ENCODE data around the gene BEND2.
A peak's percentile ranks its signal among the peaks of the same experiment; 100 is the strongest.
"Not testable (repeated sequence)": the region's sequence is repeated elsewhere in the genome, so short reads cannot be mapped to it uniquely, and the experiment has no call there.

Gene BEND2
- total RNA-seq, result 0 reads per million in 4 donors

- no peak for DNase-seq
Observed at GRCh38 chrX:18220786-18221185, at the start of gene BEND2. Gene BEND2, minus strand, starts transcription at chrX:18220886. Its CDS starts 136 bp downstream, at chrX:18220750.

- no peak for DNase-seq
Observed at GRCh38 chrX:18255059-18255458, 34.4 kb upstream of the BEND2 start.

- no peak for DNase-seq
Observed at GRCh38 chrX:18252644-18253359, 32.1 kb upstream of the BEND2 start.

DNA sequence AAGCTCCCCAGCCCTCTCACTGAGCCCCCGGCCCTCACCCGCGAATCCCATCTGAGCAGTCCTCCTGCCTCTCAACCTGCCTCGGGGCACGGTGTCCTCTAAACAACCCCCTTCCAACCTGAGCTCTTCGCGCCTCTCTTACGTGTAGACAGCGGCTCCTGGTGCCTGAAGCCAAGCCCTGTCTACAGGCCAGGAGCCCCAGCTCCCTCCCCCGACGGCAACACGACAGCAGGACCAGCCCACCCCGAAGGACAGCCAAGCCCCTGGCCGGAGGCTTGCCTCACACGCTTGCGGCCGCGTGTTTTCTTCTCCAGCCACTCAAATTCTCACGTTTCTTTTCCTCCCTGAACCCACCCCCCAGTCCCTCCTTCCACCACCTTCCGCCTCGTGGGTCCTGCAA is 9.0 kb upstream of the BEND2 start:
- DNase-seq, result not testable (repeated sequence)

DNA sequence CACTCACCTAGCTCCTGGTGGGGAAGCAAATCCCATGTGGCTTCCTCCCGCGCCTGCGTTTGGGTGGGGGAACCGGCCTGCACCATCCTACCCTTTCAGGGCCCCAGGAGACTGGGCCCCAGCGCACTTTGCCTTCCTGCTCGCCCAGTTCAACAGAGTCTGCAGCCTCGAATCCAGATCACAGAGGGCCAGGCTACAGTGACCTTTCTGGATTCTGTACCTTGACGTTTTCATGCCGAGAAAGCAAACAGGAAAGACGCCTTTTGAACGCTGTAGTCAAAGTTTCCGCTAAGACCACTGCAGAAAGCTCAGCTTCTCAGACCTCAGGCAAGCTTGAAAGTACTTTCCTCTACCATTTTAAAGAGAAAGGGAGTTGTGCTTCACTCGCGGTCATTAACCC is 7.4 kb upstream of the BEND2 start:
- DNase-seq, result no peak

- DNase-seq, result no peak
Observed at GRCh38 chrX:18227458-18227857, 6.8 kb upstream of the BEND2 start.

DNA sequence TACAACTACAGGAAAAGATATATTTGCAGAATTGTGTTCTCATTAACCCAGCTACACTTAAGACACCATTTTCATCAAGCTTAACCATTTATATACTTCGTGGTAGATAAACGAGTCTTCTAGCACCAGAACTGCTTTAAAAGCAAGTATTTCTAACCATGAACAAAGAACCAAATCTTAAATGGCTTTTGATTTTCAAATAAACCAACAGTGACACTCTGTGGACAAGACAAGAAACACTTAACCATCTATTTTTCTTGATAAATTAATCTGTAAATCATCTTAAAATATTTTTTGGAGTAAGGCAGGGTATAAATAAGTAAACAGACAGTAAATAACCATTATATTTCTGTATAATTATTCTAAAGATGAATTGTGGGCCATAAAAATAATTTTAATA is 10.2 kb downstream of the BEND2 start:
- DNase-seq, result no peak

DNA sequence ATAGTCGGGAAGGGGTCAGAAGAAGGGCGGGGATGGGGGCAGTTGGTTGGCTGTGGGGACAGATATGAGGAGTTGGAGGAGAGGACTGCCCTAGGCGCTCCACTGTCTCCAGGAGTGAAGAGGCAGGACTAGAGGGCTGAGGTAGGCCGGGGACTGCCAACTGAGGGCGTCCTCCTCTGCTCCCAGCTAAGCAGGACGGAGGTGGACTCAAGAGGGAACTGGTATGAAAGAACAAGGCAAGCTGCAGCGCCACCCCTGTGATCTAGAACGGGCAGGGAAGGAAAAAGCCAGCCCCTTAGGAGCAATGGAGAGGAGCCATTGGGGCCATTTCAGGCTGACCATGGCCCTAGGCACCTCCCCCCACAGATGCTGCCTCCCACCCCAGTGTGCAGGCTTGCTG is 14.0 kb downstream of the BEND2 start:
- no peak for DNase-seq

- no peak for DNase-seq
Observed at GRCh38 chrX:18203631-18204030, 17.1 kb downstream of the BEND2 start.

DNA sequence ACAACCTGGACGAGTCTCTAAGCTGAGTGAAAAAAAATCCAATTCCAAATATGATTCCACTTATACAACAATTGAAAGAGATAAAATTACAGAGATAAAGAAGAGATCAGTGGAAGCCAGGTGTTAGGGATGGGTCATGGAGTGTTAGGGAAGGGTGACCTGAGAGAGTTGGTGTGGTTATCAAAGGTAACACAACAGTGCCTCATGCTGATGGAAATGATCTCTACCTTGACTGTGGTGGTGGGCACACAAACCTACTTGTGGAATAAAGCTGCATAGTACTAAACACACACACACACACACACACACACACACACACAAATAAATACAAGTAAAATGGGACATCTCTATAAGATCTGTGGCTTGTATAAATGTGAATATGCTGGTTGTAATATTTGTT is 26.0 kb downstream of the BEND2 start:
- no peak for DNase-seq

DNA sequence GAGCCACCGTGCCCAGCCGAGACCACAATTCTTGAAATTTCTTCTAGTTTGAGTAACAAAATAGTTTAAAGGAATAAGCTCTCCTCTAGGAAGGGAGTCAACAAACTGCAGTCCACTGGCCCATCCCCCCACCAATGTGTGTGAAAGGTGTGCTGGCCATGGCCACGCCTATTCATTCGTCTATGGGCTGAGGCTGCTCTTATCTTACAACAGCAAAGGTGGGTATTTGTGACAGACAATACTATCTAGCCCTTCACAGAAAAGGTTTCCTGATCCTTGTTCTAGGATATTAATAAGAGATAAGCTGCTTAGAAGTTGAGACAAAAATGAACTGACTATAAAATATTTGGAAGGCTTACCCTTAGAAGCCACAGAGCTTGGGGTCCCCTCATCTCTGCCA is 41.2 kb downstream of the BEND2 start:
- no peak for DNase-seq

DNA sequence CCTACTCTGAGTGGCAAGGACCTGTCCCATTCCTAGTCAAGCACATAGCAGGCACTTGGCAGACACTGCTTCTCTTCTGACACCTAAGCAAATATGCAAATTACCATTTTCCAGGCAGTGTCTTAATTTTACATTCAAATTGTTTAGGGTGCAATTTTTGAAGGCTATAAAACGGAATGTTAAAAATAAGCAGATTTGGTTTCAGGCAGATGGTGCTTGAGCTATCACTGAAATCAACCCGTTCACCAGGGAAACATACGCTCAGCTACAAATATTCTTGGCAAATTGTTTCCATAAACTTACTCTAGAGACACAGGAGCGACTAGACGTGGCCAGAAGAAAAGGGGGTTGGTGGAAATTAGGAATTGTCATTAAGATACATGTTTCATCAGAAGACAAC is 45.7 kb downstream of the BEND2 start:
- DNase-seq, result no peak

GRCh38 chrX:18174209-18174608 is 46.5 kb downstream of the BEND2 start:
- DNase-seq, result no peak

DNA sequence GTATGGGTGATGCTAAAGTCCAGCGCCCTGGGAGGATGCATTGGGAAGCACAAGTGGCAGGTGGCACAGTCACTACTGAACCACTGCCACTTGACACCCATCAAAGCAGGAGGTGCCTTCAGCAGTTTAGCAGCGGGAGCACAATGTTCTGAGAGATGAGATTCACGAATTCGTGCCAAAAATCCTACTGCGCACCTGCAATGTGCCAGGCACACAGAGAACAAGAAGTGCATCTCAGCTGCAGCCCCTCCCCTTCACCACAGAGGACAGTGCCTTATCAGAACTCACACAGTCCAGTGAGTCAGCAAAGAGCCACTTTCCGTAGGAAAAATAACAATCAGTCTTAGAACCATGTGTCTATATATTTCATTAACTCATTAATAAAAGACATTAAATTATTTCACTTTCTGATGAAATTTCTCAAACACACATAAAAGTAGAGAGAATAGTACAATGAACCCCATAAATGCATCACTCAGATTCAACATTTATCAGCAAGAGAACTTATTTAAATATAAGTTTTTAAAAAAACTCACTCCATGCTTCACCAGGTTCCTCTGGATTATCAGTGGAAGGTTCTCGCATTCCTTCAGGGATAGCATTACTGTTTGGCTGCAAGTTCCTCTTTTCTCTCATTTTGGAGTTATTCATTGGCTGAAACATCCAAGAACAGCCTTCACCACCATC is 47.0 kb downstream of the BEND2 start:
- no peak for DNase-seq

- DNase-seq, result no peak
Observed at GRCh38 chrX:18172970-18173369, 47.7 kb downstream of the BEND2 start.

DNA sequence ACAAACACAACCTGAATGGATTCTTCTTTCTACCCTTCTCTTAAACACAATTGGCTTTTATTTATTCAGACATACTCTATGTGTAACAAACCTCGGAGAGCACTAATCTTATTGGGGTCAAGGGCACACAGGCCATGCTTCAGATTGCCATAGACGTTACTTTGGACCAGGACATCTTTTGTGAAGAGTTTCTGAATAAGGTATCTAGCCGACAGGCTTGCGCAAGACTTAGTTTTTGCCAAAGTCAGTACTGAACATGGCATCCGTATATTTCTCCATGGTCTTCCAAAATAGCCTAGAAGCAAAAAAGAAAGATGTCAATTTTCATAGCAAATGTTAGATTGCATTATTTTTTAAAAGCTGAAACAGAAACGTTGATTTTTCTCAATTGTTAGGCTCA is 49.8 kb downstream of the BEND2 start:
- no peak for DNase-seq

DNA sequence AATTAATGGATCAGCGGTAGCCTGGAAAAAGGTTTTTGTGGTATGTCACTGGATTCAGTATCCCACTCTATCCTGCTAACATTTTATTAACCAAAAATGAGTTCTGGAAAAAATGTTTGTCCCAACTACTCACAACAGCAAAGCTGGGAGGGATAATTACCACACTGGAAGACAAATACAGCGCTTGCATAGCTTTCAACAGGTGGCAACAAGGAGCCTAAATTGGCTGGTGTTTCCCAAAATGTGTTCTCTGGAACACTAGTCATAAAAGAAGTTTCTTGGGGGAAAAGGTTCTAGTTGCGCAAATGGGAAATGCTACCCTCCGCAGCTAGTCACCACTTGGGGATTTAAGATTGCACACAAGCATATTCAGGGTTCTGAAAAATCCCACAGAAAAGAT is 54.6 kb downstream of the BEND2 start:
- DNase-seq, result no peak

GRCh38 chrX:18160369-18160768 is 60.3 kb downstream of the BEND2 start:
- DNase-seq, result no peak

DNA sequence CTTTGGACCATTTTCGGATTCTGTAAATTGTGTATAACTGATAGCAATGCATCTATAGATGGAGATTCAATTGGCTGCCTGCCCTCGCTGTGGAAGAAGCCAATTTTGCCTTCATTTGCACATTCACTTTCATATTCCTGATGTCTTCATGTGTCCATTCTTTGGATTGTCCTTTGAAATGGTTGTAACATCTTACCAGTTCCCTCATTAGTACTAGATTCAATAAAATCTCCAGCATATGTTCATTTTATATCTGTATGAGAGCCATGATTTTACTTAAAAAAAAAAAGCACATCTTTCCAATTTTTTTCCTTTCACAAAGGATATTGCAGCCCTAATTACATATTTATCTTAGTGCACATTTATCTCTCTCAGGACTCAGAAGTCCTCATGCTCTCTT is 61.7 kb downstream of the BEND2 start:
- DNase-seq, result no peak

DNA sequence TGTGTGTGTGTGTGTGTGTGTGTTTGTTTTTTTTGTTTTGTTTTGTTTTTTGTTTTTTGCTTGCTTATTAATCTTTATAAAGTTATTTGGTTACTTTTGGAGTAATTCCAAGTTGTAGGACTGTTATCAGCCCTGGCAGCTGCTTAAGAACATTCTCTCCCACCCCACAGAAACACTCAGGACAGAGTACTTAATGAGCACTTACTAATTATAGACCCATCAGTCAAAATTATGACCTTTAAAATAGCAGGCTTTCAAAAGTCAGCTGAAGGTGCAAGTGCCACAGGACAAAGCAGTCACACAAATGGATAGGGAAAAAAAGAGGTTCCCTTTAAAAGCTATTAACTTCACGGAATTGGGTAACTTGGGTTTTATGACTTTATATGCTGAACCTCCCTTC is 69.0 kb downstream of the BEND2 start:
- no peak for DNase-seq

- DNase-seq, result no peak
Observed at GRCh38 chrX:18151157-18151556, 69.5 kb downstream of the BEND2 start.

GRCh38 chrX:18149454-18149853 is 71.2 kb downstream of the BEND2 start:
- DNase-seq, result no peak

DNA sequence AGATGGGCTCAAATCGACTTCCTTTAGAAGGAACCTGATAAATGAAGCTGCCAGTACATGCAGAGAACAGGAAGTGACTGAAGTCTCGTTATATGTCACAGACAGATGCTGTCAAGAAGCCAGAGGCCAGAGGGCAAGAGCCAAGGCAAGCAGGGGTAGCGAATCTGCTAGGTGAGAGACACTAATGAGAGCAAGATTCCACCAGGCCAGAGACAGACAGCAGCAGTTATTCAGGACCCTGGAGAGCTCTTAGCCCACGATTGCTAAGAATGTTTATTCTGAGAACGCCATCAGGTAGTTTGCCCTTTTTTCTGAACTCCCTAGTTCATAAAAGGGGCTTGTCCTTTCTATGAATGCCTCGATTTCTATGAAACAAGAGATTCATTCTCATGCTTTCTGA is 73.7 kb downstream of the BEND2 start:
- DNase-seq, result peak in 1 of 5 donors; percentile 29

DNA sequence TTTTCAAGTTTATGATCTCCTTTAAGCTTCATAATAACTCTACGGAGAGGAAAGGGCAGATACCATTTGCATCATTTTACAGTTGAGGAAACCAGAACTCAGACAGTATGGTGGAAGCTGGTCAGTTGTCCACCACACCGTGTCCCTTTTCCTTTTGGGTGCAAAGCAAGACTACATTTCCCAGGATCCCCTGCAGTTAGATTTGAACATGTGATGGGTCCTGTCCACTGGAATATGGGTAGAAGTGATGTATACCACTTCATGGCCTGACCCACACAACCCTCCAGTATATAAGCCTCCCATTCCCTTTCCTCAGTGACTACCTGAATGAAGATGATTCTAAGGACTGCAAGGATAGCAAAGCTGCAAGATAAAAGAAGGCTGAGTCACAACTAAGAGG is 74.7 kb downstream of the BEND2 start:
- no peak for DNase-seq

- DNase-seq, result no peak
Observed at GRCh38 chrX:18136816-18137215, 83.9 kb downstream of the BEND2 start.

Data from T-helper 1 cell (primary cell).